SK-N-SH treated with all-trans-retinoic acid at 6 μM for 48 hours (cell line): Measurements from ENCODE around the gene PPM1B.

ENCODE experiments used
- ATAC-seq: fragments of 200-7000 bp; cut with Tn5 transposase; 3 replicates; pipeline ENCODE4 v1.9.1; 2020; ENCODE audit warnings: mild to moderate bottlenecking, moderate library complexity
- ARNTL ChIP-seq: fragments of 450-650 bp; formaldehyde crosslinking; IDR thresholded peaks from 2 replicates; pipeline ENCODE4 v1.5.0; 2020; ENCODE audit warnings: low read depth, mild to moderate bottlenecking, moderate library complexity, borderline replicate concordance
- BACH2 ChIP-seq: fragments of 250-450 bp; sonication (Bioruptor Pico); IDR thresholded peaks from 2 replicates; pipeline ENCODE4 v1.9.0; 2021; ENCODE audit warnings: mild to moderate bottlenecking, borderline replicate concordance
- CSDC2 ChIP-seq: fragments of 250-450 bp; sonication (Bioruptor Pico); IDR thresholded peaks from 2 replicates; pipeline ENCODE4 v1.5.0; 2020; ENCODE audit warnings: mild to moderate bottlenecking, moderate library complexity
- CSRNP3 ChIP-seq: fragments of 250-450 bp; sonication (Bioruptor Pico); IDR thresholded peaks from 2 replicates; pipeline ENCODE4 v1.5.1; 2021; ENCODE audit warnings: mild to moderate bottlenecking, moderate library complexity
- ESRRG ChIP-seq: fragments of 250-450 bp; sonication (Bioruptor Pico); IDR thresholded peaks from 2 replicates; pipeline ENCODE4 v1.6.1; 2021; ENCODE audit warnings: mild to moderate bottlenecking
- ISL1 ChIP-seq: fragments of 250-450 bp; sonication (Bioruptor Pico); IDR thresholded peaks from 2 replicates; pipeline ENCODE4 v2.1.2; 2022; ENCODE audit warnings: mild to moderate bottlenecking, moderate library complexity
- OSR1 ChIP-seq: fragments of 250-450 bp; sonication (Bioruptor Pico); IDR thresholded peaks from 2 replicates; pipeline ENCODE4 v1.8.0; 2022; ENCODE audit warnings: moderate library complexity, mild to moderate bottlenecking, inconsistent platforms
- PATZ1 ChIP-seq: fragments of 250-450 bp; sonication (Bioruptor Pico); IDR thresholded peaks from 2 replicates; pipeline ENCODE4 v1.8.0; 2020; ENCODE audit warnings: mild to moderate bottlenecking, moderate library complexity, borderline replicate concordance
- POU6F1 ChIP-seq: fragments of 250-450 bp; sonication (Bioruptor Pico); IDR thresholded peaks from 2 replicates; pipeline ENCODE4 v1.8.0; 2021; ENCODE audit warnings: low read depth, mild to moderate bottlenecking, moderate library complexity, borderline replicate concordance
- PPARA ChIP-seq: fragments of 250-450 bp; sonication (Bioruptor Pico); IDR thresholded peaks from 2 replicates; pipeline ENCODE4 v1.5.0; 2020; ENCODE audit warnings: mild to moderate bottlenecking, borderline replicate concordance
- RARB ChIP-seq: fragments of 250-450 bp; sonication (Bioruptor Pico); IDR thresholded peaks from 2 replicates; pipeline ENCODE4 v1.8.0; 2021; ENCODE audit warnings: mild to moderate bottlenecking, moderate library complexity
- SNAI2 ChIP-seq: fragments of 250-450 bp; sonication (Bioruptor Pico); IDR thresholded peaks from 2 replicates; pipeline ENCODE4 v1.5.0; 2020; ENCODE audit warnings: mild to moderate bottlenecking, moderate library complexity
- TCF4 ChIP-seq: fragments of 250-450 bp; sonication (Bioruptor Pico); IDR thresholded peaks from 2 replicates; pipeline ENCODE4 v1.8.0; 2021; ENCODE audit warnings: mild to moderate bottlenecking, moderate library complexity, borderline replicate concordance
- TOX ChIP-seq: fragments of 250-450 bp; sonication (Bioruptor Pico); IDR thresholded peaks from 2 replicates; pipeline ENCODE4 v1.8.0; 2021; ENCODE audit warnings: mild to moderate bottlenecking, moderate library complexity, borderline replicate concordance
- TSHZ2 ChIP-seq: fragments of 250-450 bp; sonication (Bioruptor Pico); IDR thresholded peaks from 2 replicates; pipeline ENCODE4 v1.5.0; 2020; ENCODE audit warnings: mild to moderate bottlenecking, moderate library complexity
- ZC3H10 ChIP-seq: fragments of 250-450 bp; sonication (Bioruptor Pico); IDR thresholded peaks from 2 replicates; pipeline ENCODE4 v1.5.1; 2021; ENCODE audit warnings: mild to moderate bottlenecking, moderate library complexity
- ZNF565 ChIP-seq: fragments of 450-650 bp; formaldehyde crosslinking; conservative IDR thresholded peaks from 2 replicates; pipeline ENCODE4 v1.5.0; 2020; ENCODE audit warnings: low read depth, mild to moderate bottlenecking, moderate library complexity
- ZNF8 ChIP-seq: fragments of 450-650 bp; formaldehyde crosslinking; IDR thresholded peaks from 2 replicates; pipeline ENCODE4 v1.5.0; 2020; ENCODE audit warnings: mild to moderate bottlenecking, moderate library complexity
- TF ChIP-seq, protein P1 (sequence below): fragments of 250-450 bp; sonication (Bioruptor Pico); IDR thresholded peaks from 2 replicates; pipeline ENCODE4 v1.5.1; 2020; ENCODE audit warnings: low read depth, mild to moderate bottlenecking, moderate library complexity

Gene PPM1B

GRCh38 chr2:44190526-44190925, 21.9 kb downstream of the PPM1B start (continued):
- TF ChIP-seq POU6F1 (CRISPR knock-in tag) (no peak), PPARA (no peak), ESRRG (CRISPR knock-in tag) (no peak), TOX (CRISPR knock-in tag) (no peak), PATZ1 (CRISPR knock-in tag) (no peak), ISL1 (CRISPR knock-in tag) (no peak)

DNA sequence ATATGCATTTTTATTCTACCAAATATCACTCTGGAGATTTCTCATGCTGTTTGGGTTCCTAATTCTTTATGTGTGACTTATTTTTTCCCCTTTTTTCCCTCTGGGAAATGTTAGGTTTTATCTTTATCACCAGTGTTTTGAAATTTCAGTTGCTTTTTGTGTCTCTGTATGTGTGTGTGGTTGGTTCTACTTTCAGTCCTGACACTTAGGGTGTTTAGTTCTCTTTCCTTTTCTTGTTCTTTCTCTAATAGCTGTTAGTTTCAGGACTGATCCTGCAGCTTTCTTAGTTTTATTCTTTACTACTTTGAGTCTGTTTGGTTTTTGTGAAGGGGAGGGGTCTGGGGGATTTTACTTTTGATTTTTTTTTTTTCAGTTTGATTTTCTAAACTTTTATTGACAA, 23.1 kb downstream of the PPM1B start:
- no peak for ATAC-seq
- TF ChIP-seq POU6F1 (CRISPR knock-in tag) (no peak), OSR1 (no peak), PATZ1 (CRISPR knock-in tag) (no peak), ARNTL (no peak), BACH2 (CRISPR knock-in tag) (no peak), ZNF565 (CRISPR knock-in tag) (no peak), ZNF8 (CRISPR knock-in tag) (no peak), TCF4 (CRISPR knock-in tag) (no peak), CSDC2 (CRISPR knock-in tag) (no peak), CSRNP3 (no peak), ZC3H10 (CRISPR knock-in tag) (no peak), TOX (CRISPR knock-in tag) (no peak), ESRRG (CRISPR knock-in tag) (no peak), ISL1 (CRISPR knock-in tag) (no peak), TSHZ2 (CRISPR knock-in tag) (no peak), RARB (CRISPR knock-in tag) (no peak), SNAI2 (CRISPR knock-in tag) (no peak)
- TF ChIP-seq, protein P1, sequence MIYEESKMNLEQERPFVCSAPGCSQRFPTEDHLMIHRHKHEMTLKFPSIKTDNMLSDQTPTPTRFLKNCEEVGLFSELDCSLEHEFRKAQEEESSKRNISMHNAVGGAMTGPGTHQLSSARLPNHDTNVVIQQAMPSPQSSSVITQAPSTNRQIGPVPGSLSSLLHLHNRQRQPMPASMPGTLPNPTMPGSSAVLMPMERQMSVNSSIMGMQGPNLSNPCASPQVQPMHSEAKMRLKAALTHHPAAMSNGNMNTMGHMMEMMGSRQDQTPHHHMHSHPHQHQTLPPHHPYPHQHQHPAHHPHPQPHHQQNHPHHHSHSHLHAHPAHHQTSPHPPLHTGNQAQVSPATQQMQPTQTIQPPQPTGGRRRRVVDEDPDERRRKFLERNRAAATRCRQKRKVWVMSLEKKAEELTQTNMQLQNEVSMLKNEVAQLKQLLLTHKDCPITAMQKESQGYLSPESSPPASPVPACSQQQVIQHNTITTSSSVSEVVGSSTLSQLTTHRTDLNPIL: no peak
